ENCODE results near the gene RYR3.

RYR3 gene

DNA sequence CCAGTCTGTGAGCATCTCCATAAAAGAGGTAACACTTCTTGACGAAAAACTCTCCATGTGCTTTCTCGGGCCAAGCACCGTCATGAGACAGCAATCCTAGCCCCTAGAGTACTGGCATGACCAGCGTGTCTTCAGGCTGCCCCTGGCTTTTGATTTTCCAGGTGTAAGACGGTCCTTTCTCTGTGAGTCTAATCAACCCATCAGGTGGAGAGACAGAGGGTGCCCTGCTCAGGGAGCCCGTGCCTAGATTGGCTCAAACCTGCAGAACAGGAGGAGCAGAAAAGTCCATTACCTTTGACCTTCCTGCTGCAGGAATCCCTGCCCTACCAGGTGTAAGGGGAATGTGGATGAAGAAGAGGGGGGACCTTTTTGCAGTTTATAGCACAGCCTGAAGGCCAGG is 548.1 kb downstream of the RYR3 start:
- H3K4me3 ChIP-seq (IDR thresholded peaks at IDR 0.05; ENCODE audit: insufficient read depth, low read depth, low read length): no peak overlapping the region
- H3K79me2 ChIP-seq (ENCODE audit: insufficient read depth, low read depth): no peaks in the 10 kb centered on the region
- no peak overlapping the region for H2AFZ ChIP-seq (ENCODE audit: low read depth)
- no peaks in the 10 kb centered on the region for H3K27me3 ChIP-seq (ENCODE audit: insufficient read depth, low read depth)
- no peaks in the 10 kb centered on the region for H3K36me3 ChIP-seq (ENCODE audit: insufficient read depth)
- TF ChIP-seq, protein P1, sequence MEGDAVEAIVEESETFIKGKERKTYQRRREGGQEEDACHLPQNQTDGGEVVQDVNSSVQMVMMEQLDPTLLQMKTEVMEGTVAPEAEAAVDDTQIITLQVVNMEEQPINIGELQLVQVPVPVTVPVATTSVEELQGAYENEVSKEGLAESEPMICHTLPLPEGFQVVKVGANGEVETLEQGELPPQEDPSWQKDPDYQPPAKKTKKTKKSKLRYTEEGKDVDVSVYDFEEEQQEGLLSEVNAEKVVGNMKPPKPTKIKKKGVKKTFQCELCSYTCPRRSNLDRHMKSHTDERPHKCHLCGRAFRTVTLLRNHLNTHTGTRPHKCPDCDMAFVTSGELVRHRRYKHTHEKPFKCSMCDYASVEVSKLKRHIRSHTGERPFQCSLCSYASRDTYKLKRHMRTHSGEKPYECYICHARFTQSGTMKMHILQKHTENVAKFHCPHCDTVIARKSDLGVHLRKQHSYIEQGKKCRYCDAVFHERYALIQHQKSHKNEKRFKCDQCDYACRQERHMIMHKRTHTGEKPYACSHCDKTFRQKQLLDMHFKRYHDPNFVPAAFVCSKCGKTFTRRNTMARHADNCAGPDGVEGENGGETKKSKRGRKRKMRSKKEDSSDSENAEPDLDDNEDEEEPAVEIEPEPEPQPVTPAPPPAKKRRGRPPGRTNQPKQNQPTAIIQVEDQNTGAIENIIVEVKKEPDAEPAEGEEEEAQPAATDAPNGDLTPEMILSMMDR (conservative IDR thresholded peaks at IDR 0.05; ENCODE audit: low read depth, low read length): no peak
- H4K20me1 ChIP-seq (ENCODE audit: insufficient read depth): no peaks in the 10 kb centered on the region
- H3K27ac ChIP-seq: no peak overlapping the region
- H3K4me1 ChIP-seq (ENCODE audit: low read depth, poor library complexity, severe bottlenecking): no peaks in the 10 kb centered on the region
- no peak overlapping the region for H3K4me2 ChIP-seq
- no peak overlapping the region for H3K9ac ChIP-seq

DNA sequence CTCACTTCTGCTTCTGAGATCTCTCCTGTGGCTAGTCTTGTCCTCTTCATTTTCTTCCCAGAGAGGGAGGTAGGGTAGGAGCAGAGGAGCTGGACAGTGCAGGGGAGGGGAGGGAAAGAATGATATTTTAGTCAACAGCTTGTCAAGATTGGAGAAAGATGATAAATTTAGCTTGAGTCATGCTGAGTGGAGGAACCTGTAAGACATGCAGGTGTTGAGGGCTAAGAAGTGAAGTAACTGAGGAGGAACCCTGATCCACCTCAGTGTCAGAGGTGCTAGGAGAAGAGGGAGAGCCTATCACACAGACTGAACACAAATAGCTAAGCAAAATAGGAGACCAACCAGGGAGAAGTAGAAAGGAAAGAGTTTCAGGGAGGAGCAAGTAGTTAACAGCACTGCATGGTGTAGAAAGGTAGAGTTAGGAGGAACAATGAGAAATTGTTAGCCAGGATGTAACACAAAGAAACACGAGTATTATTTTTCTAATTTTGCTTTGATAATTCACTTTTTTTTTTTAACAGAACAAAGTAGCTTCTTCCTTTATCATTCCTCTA is 549.3 kb downstream of the RYR3 start:
- Histone ChIP-seq H3K27me3 (ENCODE audit: insufficient read depth, low read depth) (no peaks in the 10 kb centered on the region), H3K27ac (no peak overlapping the region), H3K4me3 (IDR thresholded peaks at IDR 0.05; ENCODE audit: insufficient read depth, low read depth, low read length) (no peak overlapping the region), H3K4me1 (ENCODE audit: low read depth, poor library complexity, severe bottlenecking) (no peaks in the 10 kb centered on the region), H4K20me1 (ENCODE audit: insufficient read depth) (no peaks in the 10 kb centered on the region), H2AFZ (ENCODE audit: low read depth) (no peak overlapping the region), H3K79me2 (ENCODE audit: insufficient read depth, low read depth) (no peaks in the 10 kb centered on the region), H3K9ac (no peak overlapping the region), H3K36me3 (ENCODE audit: insufficient read depth) (no peaks in the 10 kb centered on the region), H3K4me2 (no peak overlapping the region)
- TF ChIP-seq, protein P1 (conservative IDR thresholded peaks at IDR 0.05; ENCODE audit: low read depth, low read length): no peak

DNA sequence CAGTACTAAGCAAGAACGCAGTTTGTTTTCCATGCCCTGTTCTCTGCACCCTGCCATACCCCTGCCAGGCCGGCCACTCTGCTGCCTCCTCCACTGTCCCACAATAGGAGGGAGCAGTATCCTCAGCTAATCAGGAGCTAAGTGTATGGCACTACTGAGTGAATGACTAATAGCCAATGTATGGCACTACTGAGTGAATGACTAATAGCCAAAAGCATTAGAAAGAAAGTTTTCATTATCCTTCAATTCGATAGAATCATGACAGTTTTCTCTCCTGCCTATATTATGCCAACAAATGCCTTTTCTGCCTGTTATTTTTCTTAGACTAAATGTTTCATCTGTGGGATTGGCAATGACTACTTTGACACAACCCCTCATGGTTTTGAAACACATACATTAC is 550.0 kb downstream of the RYR3 start:
- H3K4me1 ChIP-seq (ENCODE audit: low read depth, poor library complexity, severe bottlenecking): no peaks in the 10 kb centered on the region
- no peak overlapping the region for H3K9ac ChIP-seq
- TF ChIP-seq, protein P1 (conservative IDR thresholded peaks at IDR 0.05; ENCODE audit: low read depth, low read length): no peak
- no peaks in the 10 kb centered on the region for H4K20me1 ChIP-seq (ENCODE audit: insufficient read depth)
- H3K27me3 ChIP-seq (ENCODE audit: insufficient read depth, low read depth): no peaks in the 10 kb centered on the region
- no peaks in the 10 kb centered on the region for H3K79me2 ChIP-seq (ENCODE audit: insufficient read depth, low read depth)
- no peaks in the 10 kb centered on the region for H3K36me3 ChIP-seq (ENCODE audit: insufficient read depth)
- no peak overlapping the region for H3K4me3 ChIP-seq (IDR thresholded peaks at IDR 0.05; ENCODE audit: insufficient read depth, low read depth, low read length)
- H3K27ac ChIP-seq: no peak overlapping the region
- no peak overlapping the region for H2AFZ ChIP-seq (ENCODE audit: low read depth)
- H3K4me2 ChIP-seq: no peak overlapping the region

DNA sequence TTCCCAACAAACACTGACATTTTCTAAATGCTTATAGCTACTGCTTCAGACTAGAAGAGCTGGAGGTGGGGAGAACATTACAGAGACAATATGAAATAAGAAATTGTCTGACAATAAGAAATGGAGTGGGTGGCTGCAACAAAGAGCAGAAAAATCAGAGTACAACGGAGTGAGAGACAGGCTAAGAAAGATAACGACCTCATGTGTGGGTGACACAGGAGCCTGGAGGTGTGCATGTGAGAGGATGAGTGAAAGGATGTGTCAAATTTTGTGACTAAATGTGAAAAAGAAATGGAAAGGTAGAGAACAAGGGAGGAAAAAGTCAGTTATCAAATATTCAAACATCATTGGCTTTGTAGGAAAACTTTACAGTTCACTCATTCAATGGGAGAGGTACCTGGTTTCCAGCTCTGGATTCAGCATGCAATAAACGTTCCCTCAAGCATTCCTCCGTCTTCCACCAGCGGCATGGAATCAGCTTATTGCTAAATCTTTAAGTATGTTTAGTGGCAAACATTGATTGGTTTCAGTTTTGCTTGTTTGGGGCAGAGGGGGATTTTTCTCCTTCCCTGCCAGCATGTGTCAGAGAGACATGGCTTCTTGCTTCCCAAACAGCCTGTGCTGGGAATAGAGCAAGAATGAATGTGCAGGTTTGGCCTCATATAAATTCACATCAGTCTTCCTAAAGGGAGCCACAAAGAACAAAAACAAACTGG is 553.8 kb downstream of the RYR3 start:
- Histone ChIP-seq H3K4me1 (ENCODE audit: low read depth, poor library complexity, severe bottlenecking) (no peaks in the 10 kb centered on the region), H3K27ac (no peak overlapping the region), H3K4me2 (no peak overlapping the region), H3K79me2 (ENCODE audit: insufficient read depth, low read depth) (no peaks in the 10 kb centered on the region), H3K9ac (no peak overlapping the region), H3K27me3 (ENCODE audit: insufficient read depth, low read depth) (no peaks in the 10 kb centered on the region), H3K36me3 (ENCODE audit: insufficient read depth) (no peaks in the 10 kb centered on the region), H2AFZ (ENCODE audit: low read depth) (no peak overlapping the region), H4K20me1 (ENCODE audit: insufficient read depth) (no peaks in the 10 kb centered on the region), H3K4me3 (IDR thresholded peaks at IDR 0.05; ENCODE audit: insufficient read depth, low read depth, low read length) (no peak overlapping the region)
- TF ChIP-seq, protein P1 (conservative IDR thresholded peaks at IDR 0.05; ENCODE audit: low read depth, low read length): no peak
